HG03558 (cell line): ENCODE data around the gene SCAMP4.

Experiments used
- ATAC-seq: cut with Tn5 transposase; IDR thresholded peaks from one replicate; pipeline ENCODE4 v1.9.1; 2021; ENCODE audit warnings: moderate number of reproducible peaks; ENCODE audit not compliant: unreplicated experiment; ENCODE audit errors: extremely low read depth

The SCAMP4 gene

DNA sequence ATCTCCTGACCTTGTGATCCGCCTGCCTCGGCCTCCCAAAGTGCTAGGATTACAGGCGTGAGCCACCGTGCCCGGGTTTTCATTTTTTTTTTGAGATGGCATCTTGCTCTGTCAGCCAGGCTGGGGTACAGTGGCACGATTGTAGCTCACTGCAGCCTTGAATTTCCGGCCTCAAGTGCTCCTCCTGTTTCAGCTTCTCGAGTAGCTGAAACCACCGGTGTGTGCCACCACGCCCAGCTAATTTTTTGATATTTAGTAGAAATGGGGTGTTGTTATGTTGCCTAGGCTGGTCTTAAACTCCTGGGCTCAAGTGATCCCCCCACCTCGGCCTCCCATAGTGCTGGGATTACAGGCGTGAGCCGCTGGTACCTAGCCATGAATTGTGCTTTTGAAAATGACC is 5.9 kb downstream of the SCAMP4 start:
- no peak for ATAC-seq

GRCh38 chr19:1911995-1912394 is 6.8 kb downstream of the SCAMP4 start:
- ATAC-seq = no peak

GRCh38 chr19:1912760-1913505 is 7.7 kb downstream of the SCAMP4 start:
- no peak for ATAC-seq

DNA sequence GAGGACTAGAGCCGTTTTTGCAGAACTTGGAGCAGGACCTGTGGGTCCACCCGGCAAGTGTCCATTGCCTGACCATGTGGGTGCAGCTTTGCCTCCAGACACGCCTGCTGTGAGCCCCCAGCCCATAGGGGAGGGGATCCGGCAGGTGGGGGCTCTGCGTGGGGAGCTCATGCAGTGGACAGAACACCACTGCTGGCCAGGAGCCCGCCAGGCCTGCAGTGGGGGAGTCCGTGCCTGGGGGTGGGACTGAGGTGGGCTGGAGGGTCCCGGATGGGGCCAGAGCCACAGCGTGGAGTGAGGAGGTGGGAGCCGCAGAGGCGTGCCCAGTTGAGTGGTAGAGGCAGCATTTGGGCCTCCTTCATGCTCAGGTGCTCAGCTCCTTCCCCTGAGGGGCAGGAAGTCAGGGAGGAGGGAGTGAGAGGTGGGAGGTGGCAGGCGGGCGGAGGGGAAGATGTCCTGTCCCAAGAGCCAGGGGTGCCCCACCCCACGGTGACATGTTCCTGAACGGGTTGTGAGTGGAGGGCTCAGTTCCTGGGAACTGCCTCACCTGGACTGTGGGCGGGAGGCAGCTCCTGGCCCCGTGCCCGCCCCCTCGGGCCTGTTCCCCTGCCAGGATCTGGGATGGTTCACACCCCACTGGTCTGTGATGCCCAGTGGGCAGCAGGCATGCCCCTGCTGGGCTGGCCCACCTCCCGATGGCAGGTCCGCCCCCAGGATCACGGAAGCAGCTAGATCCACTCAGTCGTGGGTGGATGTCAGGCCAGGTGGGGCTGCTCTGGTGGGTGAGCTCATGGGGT is 8.8 kb downstream of the SCAMP4 start:
- ATAC-seq = no peak

GRCh38 chr19:1914826-1915341 is 9.7 kb downstream of the SCAMP4 start:
- ATAC-seq = no peak

- no peak for ATAC-seq
Observed at GRCh38 chr19:1917146-1917545, 11.9 kb downstream of the SCAMP4 start.

DNA sequence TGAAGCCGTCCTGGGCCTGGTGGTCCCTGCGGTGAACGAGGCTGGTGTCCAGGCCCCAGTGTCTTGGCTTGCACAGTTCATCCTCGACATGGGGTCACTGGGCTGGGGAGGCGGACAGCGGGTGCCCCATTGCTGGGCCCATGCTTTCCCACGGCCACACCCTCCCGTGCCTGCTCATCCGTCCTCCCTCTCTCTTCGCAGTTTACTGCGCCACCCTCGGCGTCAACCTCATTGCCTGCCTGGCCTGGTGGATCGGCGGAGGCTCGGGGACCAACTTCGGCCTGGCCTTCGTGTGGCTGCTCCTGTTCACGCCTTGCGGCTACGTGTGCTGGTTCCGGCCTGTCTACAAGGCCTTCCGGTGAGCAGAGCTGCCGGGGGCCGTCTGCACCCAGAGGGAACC is 12.7 kb downstream of the SCAMP4 start:
- ATAC-seq = no peak

GRCh38 chr19:1918975-1919374 is 13.8 kb downstream of the SCAMP4 start:
- ATAC-seq = no peak

- no peak for ATAC-seq
Observed at GRCh38 chr19:1920644-1921043, 15.4 kb downstream of the SCAMP4 start.

- ATAC-seq = no peak
Observed at GRCh38 chr19:1921326-1921725, 16.1 kb downstream of the SCAMP4 start.

GRCh38 chr19:1921825-1922224 is 16.6 kb downstream of the SCAMP4 start:
- no peak for ATAC-seq

DNA sequence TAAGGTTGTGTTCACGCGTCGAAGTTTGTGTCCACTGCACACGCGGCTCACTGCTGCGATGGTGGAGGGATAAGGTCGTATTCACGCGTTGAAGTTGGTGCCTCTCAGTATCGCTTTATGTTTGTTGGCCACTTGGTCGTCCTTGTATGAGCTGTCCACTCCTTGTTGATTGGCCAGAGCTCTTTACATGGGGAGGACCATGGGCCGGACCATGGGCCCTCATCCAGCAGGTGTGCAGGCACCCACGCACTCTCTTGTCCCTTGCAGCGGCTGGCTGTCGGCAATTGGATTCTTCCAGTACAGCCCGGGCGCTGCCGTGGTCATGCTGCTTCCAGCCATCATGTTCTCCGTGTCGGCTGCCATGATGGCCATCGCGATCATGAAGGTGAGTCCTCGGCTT is 17.6 kb downstream of the SCAMP4 start:
- ATAC-seq = no peak

DNA sequence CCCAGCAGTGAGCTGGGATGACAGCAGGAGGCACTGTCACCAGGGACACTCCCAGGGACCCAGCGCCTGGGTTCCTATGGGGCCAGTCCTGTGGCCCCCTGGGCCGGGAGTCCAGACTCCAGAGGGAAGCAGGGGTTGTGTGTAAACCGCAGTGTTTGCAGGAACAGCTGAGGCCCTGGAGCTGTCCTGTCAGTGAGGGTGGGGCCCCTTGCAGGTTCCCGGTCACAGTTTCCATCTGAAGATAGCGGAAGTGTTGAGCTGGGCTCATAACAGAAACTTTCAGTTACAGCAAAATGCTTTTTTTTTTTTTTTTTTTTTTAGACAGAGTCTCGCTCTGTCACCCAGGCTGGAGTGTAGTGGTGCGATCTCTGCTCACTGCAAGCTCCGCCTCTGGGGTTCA is 18.1 kb downstream of the SCAMP4 start:
- ATAC-seq = no peak

DNA sequence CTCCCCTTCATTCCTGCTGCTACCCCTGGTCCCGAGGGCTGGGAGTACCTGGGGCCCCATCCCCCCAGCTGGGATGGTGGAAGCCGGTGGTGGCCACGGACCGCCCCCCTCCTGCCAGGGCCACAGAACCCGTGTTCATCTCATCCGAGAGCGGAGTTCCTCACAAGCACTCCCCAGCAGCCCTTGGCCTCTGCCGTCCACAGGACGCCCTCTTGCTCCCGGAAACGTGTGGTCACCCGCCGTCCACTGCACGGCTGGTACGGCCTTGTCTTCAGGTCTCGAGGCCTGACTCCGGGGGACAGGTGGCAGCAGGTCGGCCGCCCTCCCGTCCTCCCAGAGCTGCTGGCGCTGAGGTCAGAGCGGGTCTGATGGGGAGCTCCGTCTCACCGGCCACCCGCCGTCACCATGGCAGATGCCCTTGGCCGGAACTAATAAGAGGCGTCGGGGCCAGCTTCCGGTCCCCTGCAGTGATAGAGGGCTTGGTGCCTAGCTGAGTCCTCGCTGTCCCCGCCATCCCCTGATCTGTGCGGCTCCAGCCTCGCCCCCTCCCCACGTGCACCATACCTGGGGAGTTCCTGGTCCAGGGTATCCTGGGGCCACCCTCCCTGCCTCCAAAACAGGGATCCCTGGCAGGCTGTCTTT is 19.2 kb downstream of the SCAMP4 start:
- no peak for ATAC-seq

DNA sequence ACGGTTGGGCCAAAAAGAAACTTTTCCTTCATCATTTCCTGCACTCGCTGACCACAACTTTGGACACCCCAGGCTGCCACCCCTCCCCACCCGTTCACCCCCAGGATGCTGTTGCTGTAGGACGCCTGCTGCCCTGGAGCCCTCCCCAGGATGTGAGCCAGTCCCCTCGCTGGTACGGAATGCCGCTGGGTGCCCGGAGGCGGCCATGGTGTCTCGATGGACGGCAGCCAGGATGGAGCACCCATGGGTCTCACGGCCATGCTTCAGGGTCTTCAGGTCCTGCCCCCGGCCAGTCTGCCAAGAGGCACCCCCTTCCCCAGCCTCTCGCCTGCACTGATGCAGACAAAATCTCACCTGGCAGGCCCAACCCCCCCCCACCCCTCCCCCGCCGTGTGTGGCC is 20.3 kb downstream of the SCAMP4 start:
- ATAC-seq = no peak

- ATAC-seq = no peak
Observed at GRCh38 chr19:1929021-1929742, 24.0 kb downstream of the SCAMP4 start.

DNA sequence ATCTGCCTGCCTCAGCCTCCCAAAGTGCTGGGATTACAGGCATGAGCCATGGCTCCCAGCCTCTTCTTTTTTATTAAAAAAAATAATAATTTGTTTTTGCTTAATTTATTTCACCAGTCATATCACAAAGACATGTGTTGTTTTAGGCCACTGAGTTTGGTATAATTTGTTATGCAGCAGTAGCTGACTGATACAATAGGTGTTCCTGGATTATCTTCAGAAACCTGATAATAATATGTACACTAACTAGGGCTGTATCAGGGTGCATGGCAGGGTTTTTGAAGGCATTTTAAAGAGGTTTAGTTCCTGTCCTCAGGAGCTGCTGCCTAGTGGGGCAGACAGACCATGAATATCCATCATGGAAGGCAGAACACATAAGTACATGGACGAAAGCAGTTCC is 26.2 kb downstream of the SCAMP4 start:
- no peak for ATAC-seq

- ATAC-seq = no peak
Observed at GRCh38 chr19:1932395-1932794, 27.2 kb downstream of the SCAMP4 start.

- ATAC-seq = no peak
Observed at GRCh38 chr19:1933244-1933643, 28.0 kb downstream of the SCAMP4 start.

DNA sequence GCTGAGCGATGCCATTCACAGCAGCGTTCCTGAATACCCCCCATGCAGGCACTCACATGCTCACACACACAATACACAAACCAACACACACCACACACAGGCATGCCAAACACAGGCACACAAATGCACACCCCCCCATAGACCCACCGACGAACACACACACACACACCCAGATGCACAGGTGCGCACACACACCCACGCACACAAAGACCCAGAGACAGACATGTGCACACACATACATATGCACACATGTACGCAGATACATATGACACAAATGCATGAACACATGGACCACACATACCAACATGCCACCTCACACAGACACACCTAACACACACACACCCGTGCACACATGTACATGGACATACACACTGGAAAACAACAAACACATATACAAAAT is 28.7 kb downstream of the SCAMP4 start:
- ATAC-seq = no peak
